GM13977 (cell line): ENCODE measurements around the gene RPS26.
"Not testable (repeated sequence)": the region's sequence is repeated elsewhere in the genome, so short reads cannot be mapped to it uniquely, and the experiment has no call there.

Experiments used
- DNase-seq: peaks from one replicate; pipeline ENCODE4 v3.0.0; 2012; ENCODE audit warnings: low spot score
- in situ Hi-C: fragments of 300-500 bp; cut with MboI; formaldehyde crosslinking; loops from one replicate; pipeline ENCODE4 v1.12.0; 2022; ENCODE audit warnings: low sequenced_read_pairs, low pct_unique_long_range_greater_than_20kb, mixed read lengths, inconsistent platforms; ENCODE audit not compliant: unreplicated experiment
- TF ChIP-seq, protein P1 (sequence below): IDR thresholded peaks from 2 replicates; pipeline ENCODE4 v1.5.1; 2012; ENCODE audit warnings: mild to moderate bottlenecking, control low read depth; ENCODE audit not compliant: insufficient read depth; ENCODE audit errors: extremely low read depth, missing control alignments

The RPS26 gene

GRCh38 chr12:56001487-56002100 lies 40.1 kb upstream of the RPS26 start:
- TF ChIP-seq, protein P1, sequence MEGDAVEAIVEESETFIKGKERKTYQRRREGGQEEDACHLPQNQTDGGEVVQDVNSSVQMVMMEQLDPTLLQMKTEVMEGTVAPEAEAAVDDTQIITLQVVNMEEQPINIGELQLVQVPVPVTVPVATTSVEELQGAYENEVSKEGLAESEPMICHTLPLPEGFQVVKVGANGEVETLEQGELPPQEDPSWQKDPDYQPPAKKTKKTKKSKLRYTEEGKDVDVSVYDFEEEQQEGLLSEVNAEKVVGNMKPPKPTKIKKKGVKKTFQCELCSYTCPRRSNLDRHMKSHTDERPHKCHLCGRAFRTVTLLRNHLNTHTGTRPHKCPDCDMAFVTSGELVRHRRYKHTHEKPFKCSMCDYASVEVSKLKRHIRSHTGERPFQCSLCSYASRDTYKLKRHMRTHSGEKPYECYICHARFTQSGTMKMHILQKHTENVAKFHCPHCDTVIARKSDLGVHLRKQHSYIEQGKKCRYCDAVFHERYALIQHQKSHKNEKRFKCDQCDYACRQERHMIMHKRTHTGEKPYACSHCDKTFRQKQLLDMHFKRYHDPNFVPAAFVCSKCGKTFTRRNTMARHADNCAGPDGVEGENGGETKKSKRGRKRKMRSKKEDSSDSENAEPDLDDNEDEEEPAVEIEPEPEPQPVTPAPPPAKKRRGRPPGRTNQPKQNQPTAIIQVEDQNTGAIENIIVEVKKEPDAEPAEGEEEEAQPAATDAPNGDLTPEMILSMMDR = no peak
- in situ Hi-C loops = loop anchor here (5.0 kb wide), 1 partner anchor 36 kb away; no protein-coding TSS in a partner anchor
- DNase-seq = no peak

GRCh38 chr12:56003376-56003775 lies 38.3 kb upstream of the RPS26 start:
- in situ Hi-C loops = loop anchor here (5.0 kb wide), 1 partner anchor 34 kb away; no protein-coding TSS in a partner anchor
- not testable (repeated sequence) for DNase-seq

GRCh38 chr12:56004211-56004610 lies 37.5 kb upstream of the RPS26 start:
- DNase-seq = no peak
- in situ Hi-C loops = loop anchor here (5.0 kb wide), 1 partner anchor 33 kb away; no protein-coding TSS in a partner anchor
- TF ChIP-seq, protein P1 = no peak

DNA sequence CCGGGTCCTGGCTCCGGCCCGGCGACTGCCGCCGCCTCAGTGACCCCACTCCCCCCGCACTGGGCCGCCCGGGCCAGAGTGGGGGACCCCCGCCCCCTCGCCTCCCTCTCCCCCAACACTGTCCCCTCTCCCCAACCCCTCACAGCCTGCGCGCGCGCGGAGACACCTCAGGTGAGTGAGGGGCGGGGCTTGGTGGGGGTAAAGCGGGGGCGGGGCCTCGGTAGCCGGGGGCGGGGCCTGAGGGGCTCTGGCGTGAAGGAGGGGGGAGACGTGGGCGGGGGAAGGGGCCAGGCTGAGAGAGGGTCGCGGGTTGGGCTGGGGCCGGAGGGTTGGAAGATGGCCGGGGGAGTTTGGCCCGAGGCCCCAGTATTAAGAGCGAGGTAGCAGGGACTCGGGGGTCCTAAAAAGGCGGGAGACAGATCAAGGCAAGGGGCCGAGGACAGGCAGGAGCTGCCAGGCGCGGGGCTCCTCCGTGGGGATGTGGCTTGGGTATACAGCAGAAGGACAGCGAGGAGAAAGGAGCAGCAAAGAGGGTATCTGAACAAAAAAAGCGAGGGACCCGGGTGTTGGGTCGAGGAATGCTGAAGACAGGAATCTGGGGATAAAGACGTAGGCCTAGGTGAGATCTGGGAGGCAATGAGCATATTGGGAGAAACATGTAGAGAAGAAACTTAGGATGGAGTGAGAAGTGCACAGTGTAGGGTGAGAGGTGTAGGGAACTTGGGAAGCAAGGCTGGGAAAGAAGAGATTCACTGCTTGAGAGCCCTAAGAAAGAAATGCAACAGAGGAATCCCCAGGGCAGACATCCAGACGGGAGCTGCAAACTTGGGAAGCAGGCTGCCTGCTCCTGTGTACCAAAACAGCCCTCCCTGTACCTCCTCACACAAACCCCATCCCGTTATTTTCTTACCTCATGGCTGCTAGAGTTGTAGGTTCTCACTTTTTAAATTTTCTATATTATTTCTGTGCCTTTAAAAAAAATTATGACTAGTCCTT lies 33.9 kb upstream of the RPS26 start:
- TF ChIP-seq, protein P1 = no peak
- DNase-seq = peak; percentile 85
- in situ Hi-C loops = no loop called here

- TF ChIP-seq, protein P1 = no peak
- DNase-seq = no peak
- in situ Hi-C loops = no loop called here
Measured at GRCh38 chr12:56010111-56010570, 31.6 kb upstream of the RPS26 start.

GRCh38 chr12:56011509-56012090 lies 30.1 kb upstream of the RPS26 start:
- TF ChIP-seq, protein P1 = no peak
- no peak for DNase-seq
- in situ Hi-C loops = no loop called here
